HG02642 (cell line): ENCODE results near the gene DGKE.

Experiments
- ATAC-seq: cut with Tn5 transposase; IDR thresholded peaks from one replicate; pipeline ENCODE4 v1.9.1; 2021; ENCODE audit warnings: mild to moderate bottlenecking; ENCODE audit not compliant: unreplicated experiment, poor library complexity

The DGKE gene

GRCh38 chr17:56838687-56839086, 4.7 kb downstream of the DGKE start:
- ATAC-seq = no peak

GRCh38 chr17:56842577-56842976, 8.6 kb downstream of the DGKE start:
- ATAC-seq = no peak

GRCh38 chr17:56845934-56846333, 12.0 kb downstream of the DGKE start:
- ATAC-seq = no peak

GRCh38 chr17:56847106-56847505, 13.2 kb downstream of the DGKE start:
- ATAC-seq = no peak

GRCh38 chr17:56849131-56849530, 15.2 kb downstream of the DGKE start:
- no peak for ATAC-seq

- no peak for ATAC-seq
Observed at GRCh38 chr17:56850591-56850990, 16.6 kb downstream of the DGKE start.

GRCh38 chr17:56851008-56851407, 17.1 kb downstream of the DGKE start:
- ATAC-seq = no peak

- no peak for ATAC-seq
Observed at GRCh38 chr17:56861899-56862298, 27.9 kb downstream of the DGKE start.

GRCh38 chr17:56863974-56864373, 30.0 kb downstream of the DGKE start:
- ATAC-seq = no peak

- ATAC-seq = no peak
Observed at GRCh38 chr17:56866076-56866475, 32.1 kb downstream of the DGKE start.

GRCh38 chr17:56866496-56866895, 32.5 kb downstream of the DGKE start:
- no peak for ATAC-seq

GRCh38 chr17:56867948-56868376, 34.0 kb downstream of the DGKE start:
- ATAC-seq = no peak

GRCh38 chr17:56868716-56869115, 34.8 kb downstream of the DGKE start:
- ATAC-seq = no peak

GRCh38 chr17:56870081-56870651, 36.2 kb downstream of the DGKE start:
- ATAC-seq = no peak

- ATAC-seq = no peak
Observed at GRCh38 chr17:56876766-56877179, 42.8 kb downstream of the DGKE start.

GRCh38 chr17:56879280-56879679, 45.3 kb downstream of the DGKE start:
- ATAC-seq = no peak

GRCh38 chr17:56880133-56880532, 46.2 kb downstream of the DGKE start:
- ATAC-seq = no peak

- no peak for ATAC-seq
Observed at GRCh38 chr17:56880571-56880970, 46.6 kb downstream of the DGKE start.

- no peak for ATAC-seq
Observed at GRCh38 chr17:56881685-56882295, 47.8 kb downstream of the DGKE start.

- ATAC-seq = no peak
Observed at GRCh38 chr17:56883616-56884015, 49.7 kb downstream of the DGKE start.

- no peak for ATAC-seq
Observed at GRCh38 chr17:56884483-56885311, 50.7 kb downstream of the DGKE start.

- no peak for ATAC-seq
Observed at GRCh38 chr17:56885312-56885657, 51.3 kb downstream of the DGKE start.
